UCSD-AML1 (cell line): ENCODE measurements around the gene CADPS2.

Experiments used
- DNase-seq: peaks from one replicate; lab custom pipeline; 2025; ENCODE audit not compliant: unreplicated experiment; lab: John Stamatoyannopoulos, UW

CADPS2 gene

DNA sequence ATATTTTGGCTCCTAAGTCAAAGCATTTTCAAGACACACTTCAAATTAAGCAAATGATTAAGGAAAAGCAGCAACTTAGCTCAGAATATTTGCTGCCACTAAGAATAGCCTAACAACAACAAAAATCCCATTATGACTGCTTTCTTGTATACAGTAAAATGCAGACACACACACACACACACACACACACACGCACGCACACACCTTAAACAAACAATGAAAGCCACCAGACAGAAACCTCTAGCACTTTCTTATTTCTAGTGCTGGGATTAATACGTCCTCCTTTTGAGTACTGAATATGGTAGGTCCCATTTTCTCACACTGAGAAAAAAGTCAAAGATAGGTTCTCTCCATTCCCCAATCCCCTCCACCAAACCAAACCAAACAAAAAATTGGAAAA is 558.3 kb downstream of the CADPS2 start:
- no peak for DNase-seq

DNA sequence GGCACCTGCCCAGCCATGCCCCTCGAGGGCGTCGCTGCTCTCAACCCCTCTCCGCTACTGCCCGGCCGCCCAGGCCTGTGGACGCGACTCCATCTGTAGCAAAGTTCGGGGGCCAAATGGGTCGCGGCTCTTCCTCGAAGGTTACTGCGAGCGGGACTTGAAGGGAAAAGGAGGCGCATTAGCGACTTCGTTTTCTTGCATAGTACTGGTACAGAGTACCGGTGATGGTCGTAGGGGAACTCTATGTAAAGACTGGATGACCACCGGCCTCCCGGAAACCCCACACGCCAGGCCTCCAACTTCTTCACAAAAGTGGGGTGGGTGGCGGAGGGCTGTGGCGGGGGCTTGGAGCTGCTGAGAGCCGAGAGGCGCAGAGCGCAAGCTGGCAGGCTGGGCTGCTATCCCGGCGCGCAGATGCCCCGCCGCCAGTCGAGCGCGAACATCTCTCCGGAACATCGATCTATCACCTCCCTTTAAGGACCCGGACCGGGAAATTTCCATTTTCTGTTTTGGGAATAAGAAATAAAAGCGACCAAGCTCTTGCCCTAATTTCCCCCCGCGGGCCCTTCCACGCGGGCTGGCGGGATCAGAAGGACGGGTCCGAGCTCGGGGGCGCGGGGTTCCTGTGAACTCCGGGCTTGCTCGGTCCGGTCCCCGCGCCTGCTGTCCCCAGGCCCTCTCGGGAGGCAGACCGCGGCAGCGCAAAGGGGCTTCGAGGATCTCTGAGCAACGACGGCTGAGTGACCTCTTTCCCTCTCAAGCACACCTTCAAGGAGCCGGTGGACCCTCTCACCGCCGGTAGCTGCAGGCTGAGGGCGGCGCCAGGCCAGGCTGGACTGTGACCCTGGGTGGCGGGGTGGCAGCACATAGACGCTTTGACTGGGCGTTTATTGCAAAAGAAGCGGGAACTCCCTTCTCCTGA is 569.5 kb downstream of the CADPS2 start:
- no peak for DNase-seq

DNA sequence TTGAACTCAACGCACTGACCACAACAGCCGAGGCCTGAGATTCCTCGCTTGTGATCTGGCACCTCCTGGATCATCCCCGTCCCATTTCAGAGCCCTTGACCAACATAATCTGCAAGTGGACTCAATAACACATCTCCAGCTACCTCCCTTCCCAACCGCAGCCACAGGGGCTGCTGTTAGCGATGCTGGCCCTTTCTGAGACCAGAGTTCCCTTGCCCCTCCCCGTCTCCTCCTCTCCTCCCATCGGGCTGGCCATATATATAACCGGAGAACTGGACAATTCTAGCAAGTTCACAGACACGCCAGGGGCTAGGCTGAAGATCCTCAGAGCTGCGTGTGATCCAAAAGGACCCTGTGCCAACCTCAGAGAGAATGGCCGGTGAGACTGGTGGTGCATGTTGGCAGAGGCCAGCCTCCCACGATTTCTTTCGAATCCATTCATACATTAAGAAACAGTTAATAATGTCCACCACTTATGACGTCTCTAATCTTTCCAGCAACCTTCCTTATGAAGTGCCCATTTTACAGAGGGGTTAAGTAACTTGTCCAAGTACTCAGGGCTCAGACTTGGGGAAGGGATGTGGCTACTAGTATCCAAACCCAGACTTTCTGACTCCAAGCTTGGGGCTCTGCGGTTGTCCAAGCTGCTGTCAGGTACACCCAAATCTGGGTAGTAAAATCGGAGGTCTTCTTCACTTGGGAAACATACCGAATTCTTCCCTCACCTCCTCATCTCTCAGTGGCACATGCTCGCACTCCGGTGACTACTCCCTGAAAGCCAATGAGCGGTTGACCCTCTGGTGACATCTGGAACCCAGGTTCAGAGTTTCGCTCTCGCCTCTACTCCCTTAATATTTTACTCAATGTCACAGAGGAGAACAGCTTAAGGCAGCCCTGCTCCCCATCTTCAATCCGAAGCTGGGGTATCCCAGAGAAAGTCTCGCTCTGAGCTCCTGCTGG is 570.5 kb downstream of the CADPS2 start:
- no peak for DNase-seq

DNA sequence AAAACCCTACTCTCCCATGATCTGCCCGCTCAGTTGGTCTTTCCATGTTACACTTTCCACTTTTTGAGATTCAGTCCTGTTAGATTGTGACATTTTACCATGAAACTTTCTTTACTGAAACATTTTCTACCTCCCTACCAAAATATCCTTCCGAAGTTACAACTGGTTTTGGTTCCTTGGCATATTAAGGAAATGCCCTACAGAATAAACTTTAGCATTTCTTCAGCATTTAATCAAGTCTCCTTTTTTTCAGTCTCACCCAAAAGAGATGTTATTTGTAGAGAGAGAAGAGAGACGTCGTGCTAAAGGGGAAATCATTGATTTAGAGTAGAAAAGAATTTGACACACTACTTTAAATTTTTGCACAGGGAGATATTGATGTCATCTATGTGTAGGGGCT is 572.0 kb downstream of the CADPS2 start:
- DNase-seq: no peak

DNA sequence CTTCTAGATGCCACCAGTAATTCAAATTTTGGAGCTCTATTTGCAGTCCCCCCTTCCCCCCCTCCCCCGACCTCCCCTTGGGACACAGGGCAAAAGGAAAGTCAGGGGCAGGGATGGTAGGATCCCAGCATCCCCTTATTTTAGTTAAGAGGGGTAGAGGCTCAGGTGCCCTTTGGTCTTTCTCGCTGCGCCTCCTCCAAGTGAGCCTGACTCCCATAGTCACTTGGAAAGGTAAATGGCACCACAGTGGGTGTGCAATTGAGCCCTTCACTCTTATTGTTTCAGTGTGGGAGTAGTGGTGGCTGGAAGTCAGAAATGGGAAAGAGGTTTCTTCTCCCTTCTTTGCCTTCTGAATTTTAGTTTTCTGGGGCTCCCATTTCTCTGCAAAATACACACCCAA is 573.5 kb downstream of the CADPS2 start:
- DNase-seq: no peak

DNA sequence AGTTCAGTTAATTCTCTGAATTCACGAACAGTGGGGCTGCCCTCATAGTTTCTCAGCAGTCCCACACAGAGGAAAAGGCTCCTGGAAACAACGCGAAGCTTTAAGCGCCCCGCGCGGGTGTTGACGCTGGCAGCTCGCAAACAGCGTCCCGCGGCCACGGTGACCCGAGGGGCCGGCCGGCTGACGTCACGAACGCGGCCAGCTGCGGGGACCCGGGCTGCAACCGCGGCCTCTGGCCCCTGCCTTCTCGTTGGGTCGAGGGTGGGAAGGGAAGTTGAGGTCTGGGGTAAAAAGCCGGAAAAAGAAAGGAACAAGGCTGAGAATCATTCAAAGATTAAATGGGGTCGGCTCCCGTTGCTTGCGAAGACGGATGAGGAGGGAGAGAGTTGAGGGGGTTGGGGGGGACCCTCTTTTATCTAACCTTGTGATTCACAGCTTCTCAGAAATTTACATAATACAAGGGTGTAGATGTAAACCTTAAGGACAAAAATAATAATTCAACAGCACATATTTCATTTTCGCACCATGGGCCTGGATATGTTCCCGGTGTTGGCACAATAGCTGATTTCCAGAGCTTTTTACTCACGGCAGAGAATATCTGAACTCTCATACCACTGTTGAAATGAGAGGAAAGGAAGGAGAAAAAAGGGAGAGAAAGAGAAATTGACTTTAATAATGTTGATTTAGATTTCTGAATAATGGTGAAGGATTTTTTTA is 574.4 kb downstream of the CADPS2 start:
- no peak for DNase-seq

DNA sequence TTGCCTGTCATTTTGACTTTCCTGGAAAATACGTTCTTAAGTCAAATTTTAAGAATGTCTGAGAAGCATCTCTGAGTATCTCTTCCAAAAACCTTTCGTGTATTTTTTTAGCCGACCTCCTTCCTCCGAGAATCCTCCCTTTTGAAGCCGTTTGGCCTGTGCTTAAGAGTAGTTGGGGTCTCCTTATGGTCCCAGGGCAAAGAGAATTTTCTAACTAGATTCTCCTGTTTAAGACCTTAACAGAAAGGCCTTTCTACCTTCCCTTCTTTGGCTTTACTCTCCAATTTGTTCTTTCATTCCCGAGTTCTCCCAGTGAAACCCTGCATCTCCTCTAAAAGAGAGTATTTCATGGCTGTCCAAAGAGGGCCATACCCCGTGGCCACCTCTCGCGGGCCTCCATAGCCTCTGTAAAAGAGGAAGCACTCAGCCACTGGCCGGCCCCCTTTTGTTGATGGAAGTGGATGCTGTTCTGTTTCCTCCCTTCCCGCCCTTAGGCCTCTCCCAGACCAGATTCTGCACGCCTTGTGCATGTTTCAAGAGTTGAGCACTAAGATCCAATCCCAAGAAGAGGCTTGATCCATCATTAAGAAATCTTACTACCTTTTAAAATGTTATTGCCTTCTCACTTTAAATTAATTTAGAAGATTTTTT is 575.1 kb downstream of the CADPS2 start:
- no peak for DNase-seq

DNA sequence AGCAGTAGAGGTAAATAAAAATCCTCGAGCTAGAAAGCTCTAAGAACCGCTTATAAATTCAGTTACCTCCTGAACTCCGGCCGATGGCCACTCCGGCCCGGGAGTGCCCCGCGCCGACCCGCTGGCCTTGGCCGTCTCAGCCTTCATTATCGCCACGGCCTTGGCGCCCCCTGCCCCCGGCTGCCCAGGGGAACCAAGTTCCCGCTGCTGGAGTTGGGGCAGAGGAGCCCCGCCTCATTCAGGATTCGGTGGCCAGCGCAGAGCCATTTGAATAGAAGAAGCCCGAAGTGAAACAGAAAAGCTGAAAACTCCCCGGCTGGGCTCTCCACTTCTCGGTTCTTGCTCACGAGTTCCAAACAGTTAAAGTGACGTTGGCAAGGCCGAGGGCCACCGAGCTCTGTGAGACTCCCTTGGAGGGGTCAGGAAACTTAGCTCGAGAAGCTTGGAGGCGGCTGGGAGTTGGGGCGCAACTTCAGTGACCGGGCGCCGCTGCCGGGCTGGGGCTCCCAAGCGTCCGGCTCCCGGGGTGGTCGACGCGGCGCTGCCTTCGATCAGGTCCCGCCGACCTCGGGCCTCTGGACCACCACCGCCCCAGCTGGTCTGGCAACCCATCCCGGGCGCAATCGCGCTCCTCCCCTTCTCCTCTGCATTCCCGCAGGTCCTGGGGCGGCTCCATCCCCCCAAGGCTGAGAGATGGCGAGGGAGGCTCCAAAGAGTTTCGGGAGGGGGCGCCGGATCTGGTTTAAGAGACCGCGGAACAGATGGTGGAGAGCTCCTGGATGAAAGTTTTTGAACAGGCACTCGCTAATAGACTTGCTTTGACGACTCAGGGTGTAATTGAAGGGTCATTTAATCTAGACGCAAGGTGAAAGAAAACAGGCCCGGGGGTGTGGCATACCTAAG is 575.9 kb downstream of the CADPS2 start:
- no peak for DNase-seq

DNA sequence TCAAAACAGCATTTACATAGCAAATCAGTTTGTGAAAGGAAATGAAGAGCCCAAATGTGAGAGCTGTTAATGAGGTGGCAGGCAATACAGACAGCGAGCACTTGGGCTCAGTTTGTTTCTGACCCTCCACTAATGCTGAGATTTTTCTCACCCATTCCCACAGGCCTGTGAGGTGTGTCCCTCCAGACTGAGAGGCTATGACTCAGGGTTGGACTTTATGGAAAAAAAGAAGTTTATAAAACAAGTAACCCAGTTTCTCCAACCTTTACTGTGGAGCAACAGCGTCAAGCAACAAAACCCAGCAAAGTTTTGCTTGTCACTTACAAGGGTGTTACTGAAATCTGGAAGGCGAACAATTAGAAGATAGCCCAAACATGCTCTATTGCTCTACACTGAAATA is 576.8 kb downstream of the CADPS2 start:
- DNase-seq: no peak

DNA sequence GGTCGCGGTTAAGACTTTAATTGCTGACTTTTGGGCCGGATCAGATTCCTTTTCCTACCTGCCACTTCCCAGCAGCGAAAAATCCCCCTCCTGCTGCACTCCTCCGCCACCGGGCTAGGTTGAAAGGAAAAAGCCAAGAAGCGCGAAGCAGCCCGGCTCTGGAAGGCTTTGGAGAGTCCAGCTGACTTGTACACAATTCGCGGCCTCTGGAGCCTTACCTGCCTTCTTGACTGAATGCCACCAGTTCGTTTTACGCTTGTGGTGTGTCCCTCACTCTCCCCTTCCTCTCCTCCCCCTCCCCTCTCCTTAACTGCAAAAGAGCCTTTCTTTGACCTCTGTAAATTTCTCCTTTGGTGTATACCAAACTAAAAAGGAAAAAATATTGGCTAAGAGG is 579.0 kb downstream of the CADPS2 start:
- no peak for DNase-seq

DNA sequence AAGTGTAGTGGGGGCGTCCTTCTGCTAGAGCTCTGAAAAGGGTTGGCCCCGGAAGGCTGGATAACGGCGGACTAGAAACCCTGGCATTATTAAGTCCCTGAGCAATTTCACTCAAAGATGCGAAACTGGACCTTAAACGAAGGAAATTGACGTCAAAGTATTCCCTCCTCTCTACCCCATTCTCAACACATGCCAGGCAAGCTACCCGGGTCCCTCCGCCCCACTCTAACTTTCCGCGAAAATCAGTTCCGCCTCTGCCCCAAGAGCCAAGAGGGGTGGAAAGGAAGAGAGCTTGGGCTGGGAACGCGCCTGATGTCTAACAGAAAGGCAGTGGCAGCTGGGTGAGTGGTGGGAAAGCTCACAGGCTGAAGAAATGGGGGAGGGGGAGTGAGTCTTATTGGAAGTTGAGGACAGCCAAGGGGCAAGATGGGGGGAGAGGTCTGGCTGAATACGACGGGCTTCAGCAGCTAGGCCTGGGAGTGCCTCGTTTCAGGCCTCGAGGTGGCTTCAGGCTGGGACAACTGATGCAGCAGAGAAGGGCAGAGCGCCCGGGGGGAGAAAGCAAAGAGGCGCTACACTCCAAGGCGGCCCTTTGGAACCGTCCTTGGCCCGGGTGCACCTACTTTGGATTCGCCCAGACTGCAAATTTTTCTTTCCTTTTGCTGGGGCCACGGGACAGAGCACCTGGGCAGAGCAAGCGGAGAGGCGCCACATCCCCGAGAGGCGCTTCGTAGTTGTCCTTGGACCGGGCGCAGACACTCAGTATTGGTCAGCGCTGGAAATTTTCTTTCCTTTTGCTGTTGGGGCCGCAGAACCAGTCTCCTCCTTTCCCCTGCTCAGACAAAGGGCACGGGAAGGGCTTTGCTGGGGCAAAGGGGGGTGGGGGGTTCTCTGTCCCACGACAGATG is 579.7 kb downstream of the CADPS2 start:
- DNase-seq: no peak

DNA sequence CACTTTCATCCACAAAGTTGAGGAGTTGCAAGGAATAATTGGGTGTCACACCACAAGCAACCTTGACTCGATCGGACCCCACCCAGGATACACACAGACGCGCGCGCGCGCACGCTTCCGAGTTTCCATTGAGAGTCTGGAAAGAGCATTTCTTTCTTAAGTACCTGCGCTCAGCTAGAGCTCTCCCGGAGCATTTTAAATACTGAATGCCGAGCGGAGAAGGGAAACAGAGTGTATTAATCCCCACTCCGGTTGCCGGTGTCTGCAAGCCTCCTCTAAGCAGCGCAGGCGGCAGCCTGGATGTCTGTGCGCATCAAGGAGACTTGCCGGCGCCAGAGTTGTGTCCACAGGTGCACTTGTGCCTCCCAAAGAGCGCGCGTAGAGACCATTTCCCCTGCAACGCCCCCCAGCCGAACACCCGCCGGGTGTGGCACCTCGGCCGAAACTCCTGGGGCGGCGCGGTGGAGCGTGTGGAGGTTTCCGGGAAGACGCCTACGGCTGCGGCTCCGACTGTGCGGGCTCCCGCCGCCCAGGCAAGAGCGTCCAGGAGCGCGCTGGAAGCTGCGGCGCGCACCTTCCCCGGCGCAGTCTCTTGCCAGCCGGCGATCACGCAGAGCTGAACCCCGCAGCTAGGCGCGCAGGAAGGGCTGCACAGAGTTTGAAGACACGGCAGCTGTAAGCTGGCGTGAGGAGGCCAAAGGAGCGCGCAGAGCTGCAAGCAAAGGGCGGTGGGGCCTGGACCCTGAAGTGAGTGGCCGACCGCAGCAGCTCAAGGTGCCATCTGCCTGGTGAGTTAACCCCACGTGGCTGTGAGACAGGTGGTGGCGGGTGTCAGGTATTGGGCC is 580.6 kb downstream of the CADPS2 start:
- DNase-seq: no peak

DNA sequence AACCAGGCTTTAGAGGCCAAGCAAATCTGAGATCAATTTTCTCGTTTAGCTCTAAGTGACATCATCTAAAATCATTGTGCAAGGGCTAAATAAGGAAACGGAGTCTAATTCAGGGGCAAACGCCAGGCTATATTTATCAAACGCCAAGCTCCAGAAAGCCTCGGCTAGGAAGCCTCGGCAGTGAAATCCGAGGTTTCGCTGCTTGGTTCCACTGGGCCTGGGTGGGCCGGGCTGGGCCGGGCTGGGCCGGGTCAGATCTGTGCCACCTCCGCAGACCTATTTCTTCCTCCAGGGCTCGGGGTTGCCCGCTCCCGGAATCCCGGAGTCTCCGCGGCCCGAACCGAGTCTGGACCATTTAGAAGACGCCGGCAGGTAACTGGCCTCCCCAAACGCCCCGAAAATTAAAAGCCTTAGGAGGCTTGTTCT is 581.3 kb downstream of the CADPS2 start:
- DNase-seq: no peak

DNA sequence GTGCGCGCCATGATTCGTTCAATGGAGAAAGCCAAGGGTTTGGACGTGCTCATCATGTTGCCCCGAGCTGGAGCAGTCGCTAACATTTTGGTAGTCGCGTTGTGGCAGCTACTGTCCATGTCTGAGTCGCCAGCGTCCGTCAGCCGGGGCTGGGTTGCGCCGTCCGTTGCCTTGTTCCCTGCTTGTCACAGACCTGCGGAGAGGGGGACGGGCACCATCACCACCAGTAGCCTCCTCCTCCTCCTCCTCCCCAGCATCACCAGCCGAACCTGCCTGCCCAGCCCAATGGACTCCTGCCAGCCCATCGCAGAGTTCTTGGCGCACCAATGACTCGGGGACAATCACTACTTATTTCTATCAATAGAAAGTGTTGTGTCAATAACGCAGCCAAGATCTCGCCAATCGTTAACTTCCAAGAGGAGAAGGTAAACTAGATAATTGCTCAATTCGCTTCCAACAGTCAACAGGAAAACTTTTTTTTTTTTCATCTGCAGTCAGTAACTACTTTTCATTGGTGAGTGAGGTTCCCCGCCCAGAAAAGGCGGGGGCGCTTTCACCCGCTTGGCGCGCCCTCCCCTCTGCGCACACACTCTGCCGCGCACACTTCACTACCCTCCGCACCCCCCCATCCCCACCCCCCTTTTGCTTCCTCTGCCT is 581.8 kb downstream of the CADPS2 start, which contains the start of gene FEZF1:
FEZF1 (minus strand) TSS at position 432 of the 657 bp plus-strand sequence; CDS start at position 119, 313 bp downstream.
- no peak for DNase-seq

DNA sequence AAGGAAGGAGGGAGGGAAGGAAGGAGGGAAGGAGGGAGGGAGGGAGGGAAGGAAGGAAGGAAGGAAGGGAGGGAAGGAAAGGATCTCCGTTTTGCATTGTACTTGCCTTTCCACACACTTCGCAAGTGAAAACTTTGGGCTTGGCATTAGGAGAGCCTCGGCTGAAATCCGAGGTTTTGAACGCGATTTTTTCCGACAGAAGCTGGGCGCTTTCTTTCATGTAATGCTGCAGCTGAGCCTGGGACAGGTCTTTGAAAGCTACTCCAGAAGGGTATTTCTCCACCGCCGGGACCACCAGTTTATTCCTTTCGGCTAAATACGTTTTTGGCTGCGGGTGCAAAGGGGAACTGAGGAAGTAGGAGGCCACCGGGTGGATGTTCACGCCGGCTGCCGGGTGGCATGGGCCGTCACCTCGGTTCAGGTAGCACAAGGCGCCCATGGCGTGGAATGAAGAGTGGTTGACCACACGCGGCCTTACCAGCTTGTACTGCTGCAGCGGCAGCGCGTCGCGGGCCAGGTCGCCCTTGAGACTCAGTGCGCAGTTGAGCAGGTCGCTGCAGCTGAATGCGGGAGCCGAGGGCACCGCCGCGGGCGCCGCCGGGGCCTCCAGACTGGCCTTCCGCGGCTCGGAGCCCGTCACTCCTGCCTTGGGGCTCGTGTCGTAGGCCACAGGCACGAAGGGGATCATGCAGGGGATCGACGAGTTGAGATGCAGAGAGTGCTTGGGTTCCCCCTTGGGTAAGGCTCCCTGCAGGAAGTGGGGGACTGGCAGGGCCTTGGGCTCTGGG is 582.5 kb downstream of the CADPS2 start:
- DNase-seq: no peak
